Measurements from ENCODE around the gene UCHL1.
"Not testable (repeated sequence)": the region's sequence is repeated elsewhere in the genome, so short reads cannot be mapped to it uniquely, and the experiment has no call there.

UCHL1 gene

GRCh38 chr4:41245983-41246382 lies 10.7 kb upstream of the UCHL1 start:
- no peak overlapping the region for H3K9ac ChIP-seq (ENCODE audit: low read length)
- H3K27me3 ChIP-seq (ENCODE audit: control insufficient read depth, insufficient read depth, low read length), result no peaks in the 10 kb centered on the region
- no peaks in the 10 kb centered on the region for H3K36me3 ChIP-seq (ENCODE audit: control insufficient read depth, insufficient read depth, low read length)
- no peak overlapping the region for H3K4me3 ChIP-seq (ENCODE audit: low read length)
- H3K4me1 ChIP-seq (ENCODE audit: control insufficient read depth, insufficient read depth, low read length), result no peaks in the 10 kb centered on the region
- no peaks in the 10 kb centered on the region for H3K9me3 ChIP-seq (ENCODE audit: control insufficient read depth, low read length)

GRCh38 chr4:41256131-41256739 lies 493 bp upstream of the UCHL1 start:
- Histone ChIP-seq H3K9me3 (ENCODE audit: control insufficient read depth, low read length) (no peaks in the 10 kb centered on the region), H3K4me1 (ENCODE audit: control insufficient read depth, insufficient read depth, low read length) (peaks cover 5% of the 10 kb centered on the region), H3K27me3 (ENCODE audit: control insufficient read depth, insufficient read depth, low read length) (peaks cover 51% of the 10 kb centered on the region), H3K4me3 (ENCODE audit: low read length) (no peak overlapping the region), H3K36me3 (ENCODE audit: control insufficient read depth, insufficient read depth, low read length) (no peaks in the 10 kb centered on the region), H3K9ac (ENCODE audit: low read length) (no peak overlapping the region)

GRCh38 chr4:41257257-41257901 lies 651 bp downstream of the UCHL1 start:
- H3K36me3 ChIP-seq (ENCODE audit: control insufficient read depth, insufficient read depth, low read length), result no peaks in the 10 kb centered on the region
- peaks cover 5% of the 10 kb centered on the region for H3K4me1 ChIP-seq (ENCODE audit: control insufficient read depth, insufficient read depth, low read length)
- H3K9me3 ChIP-seq (ENCODE audit: control insufficient read depth, low read length), result no peaks in the 10 kb centered on the region
- H3K9ac ChIP-seq (ENCODE audit: low read length), result no peak overlapping the region
- peaks cover 54% of the 10 kb centered on the region for H3K27me3 ChIP-seq (ENCODE audit: control insufficient read depth, insufficient read depth, low read length)
- no peak overlapping the region for H3K4me3 ChIP-seq (ENCODE audit: low read length)

GRCh38 chr4:41257906-41258305 lies 1.2 kb downstream of the UCHL1 start:
- Histone ChIP-seq H3K9me3 (ENCODE audit: control insufficient read depth, low read length) (no peaks in the 10 kb centered on the region), H3K27me3 (ENCODE audit: control insufficient read depth, insufficient read depth, low read length) (peaks cover 54% of the 10 kb centered on the region), H3K36me3 (ENCODE audit: control insufficient read depth, insufficient read depth, low read length) (no peaks in the 10 kb centered on the region), H3K4me1 (ENCODE audit: control insufficient read depth, insufficient read depth, low read length) (peaks cover 5% of the 10 kb centered on the region), H3K4me3 (ENCODE audit: low read length) (no peak overlapping the region), H3K9ac (ENCODE audit: low read length) (no peak overlapping the region)

GRCh38 chr4:41258783-41259182 lies 2.1 kb downstream of the UCHL1 start:
- H3K9ac ChIP-seq (ENCODE audit: low read length), result no peak overlapping the region
- H3K4me3 ChIP-seq (ENCODE audit: low read length), result no peak overlapping the region
- H3K4me1 ChIP-seq (ENCODE audit: control insufficient read depth, insufficient read depth, low read length), result peaks cover 5% of the 10 kb centered on the region
- H3K36me3 ChIP-seq (ENCODE audit: control insufficient read depth, insufficient read depth, low read length), result no peaks in the 10 kb centered on the region
- H3K9me3 ChIP-seq (ENCODE audit: control insufficient read depth, low read length), result no peaks in the 10 kb centered on the region
- H3K27me3 ChIP-seq (ENCODE audit: control insufficient read depth, insufficient read depth, low read length), result peaks cover 54% of the 10 kb centered on the region

GRCh38 chr4:41260116-41260733 lies 3.5 kb downstream of the UCHL1 start:
- Histone ChIP-seq H3K36me3 (ENCODE audit: control insufficient read depth, insufficient read depth, low read length) (no peaks in the 10 kb centered on the region), H3K27me3 (ENCODE audit: control insufficient read depth, insufficient read depth, low read length) (peaks cover 52% of the 10 kb centered on the region), H3K9ac (ENCODE audit: low read length) (no peak overlapping the region), H3K4me3 (ENCODE audit: low read length) (no peak overlapping the region), H3K9me3 (ENCODE audit: control insufficient read depth, low read length) (no peaks in the 10 kb centered on the region), H3K4me1 (ENCODE audit: control insufficient read depth, insufficient read depth, low read length) (peaks cover 5% of the 10 kb centered on the region)

- no peak overlapping the region for H3K4me3 ChIP-seq (ENCODE audit: low read length)
- no peak overlapping the region for H3K9ac ChIP-seq (ENCODE audit: low read length)
- H3K4me1 ChIP-seq (ENCODE audit: control insufficient read depth, insufficient read depth, low read length), result peaks cover 5% of the 10 kb centered on the region
- H3K27me3 ChIP-seq (ENCODE audit: control insufficient read depth, insufficient read depth, low read length), result peaks cover 33% of the 10 kb centered on the region
- no peaks in the 10 kb centered on the region for H3K36me3 ChIP-seq (ENCODE audit: control insufficient read depth, insufficient read depth, low read length)
- H3K9me3 ChIP-seq (ENCODE audit: control insufficient read depth, low read length), result no peaks in the 10 kb centered on the region
Observed at GRCh38 chr4:41262198-41262597, 5.5 kb downstream of the UCHL1 start.

GRCh38 chr4:41264212-41264611 lies 7.5 kb downstream of the UCHL1 start:
- H3K4me1 ChIP-seq (ENCODE audit: control insufficient read depth, insufficient read depth, low read length), result no peaks in the 10 kb centered on the region
- H3K9ac ChIP-seq (ENCODE audit: low read length), result no peak overlapping the region
- no peaks in the 10 kb centered on the region for H3K9me3 ChIP-seq (ENCODE audit: control insufficient read depth, low read length)
- H3K27me3 ChIP-seq (ENCODE audit: control insufficient read depth, insufficient read depth, low read length), result peaks cover 19% of the 10 kb centered on the region
- H3K4me3 ChIP-seq (ENCODE audit: low read length), result no peak overlapping the region
- H3K36me3 ChIP-seq (ENCODE audit: control insufficient read depth, insufficient read depth, low read length), result no peaks in the 10 kb centered on the region

GRCh38 chr4:41267997-41268396 lies 11.3 kb downstream of the UCHL1 start:
- no peak overlapping the region for H3K4me3 ChIP-seq (ENCODE audit: low read length)
- no peaks in the 10 kb centered on the region for H3K9me3 ChIP-seq (ENCODE audit: control insufficient read depth, low read length)
- H3K4me1 ChIP-seq (ENCODE audit: control insufficient read depth, insufficient read depth, low read length), result no peaks in the 10 kb centered on the region
- no peak overlapping the region for H3K9ac ChIP-seq (ENCODE audit: low read length)
- no peaks in the 10 kb centered on the region for H3K27me3 ChIP-seq (ENCODE audit: control insufficient read depth, insufficient read depth, low read length)
- H3K36me3 ChIP-seq (ENCODE audit: control insufficient read depth, insufficient read depth, low read length), result no peaks in the 10 kb centered on the region

GRCh38 chr4:41268721-41269517 lies 12.2 kb downstream of the UCHL1 start:
- no peak overlapping the region for H3K9ac ChIP-seq (ENCODE audit: low read length)
- H3K27me3 ChIP-seq (ENCODE audit: control insufficient read depth, insufficient read depth, low read length), result no peaks in the 10 kb centered on the region
- H3K36me3 ChIP-seq (ENCODE audit: control insufficient read depth, insufficient read depth, low read length), result no peaks in the 10 kb centered on the region
- H3K9me3 ChIP-seq (ENCODE audit: control insufficient read depth, low read length), result no peaks in the 10 kb centered on the region
- no peaks in the 10 kb centered on the region for H3K4me1 ChIP-seq (ENCODE audit: control insufficient read depth, insufficient read depth, low read length)
- H3K4me3 ChIP-seq (ENCODE audit: low read length), result no peak overlapping the region

GRCh38 chr4:41269682-41270081 lies 13.0 kb downstream of the UCHL1 start:
- H3K9ac ChIP-seq (ENCODE audit: low read length), result no peak overlapping the region
- no peaks in the 10 kb centered on the region for H3K9me3 ChIP-seq (ENCODE audit: control insufficient read depth, low read length)
- H3K4me1 ChIP-seq (ENCODE audit: control insufficient read depth, insufficient read depth, low read length), result no peaks in the 10 kb centered on the region
- H3K27me3 ChIP-seq (ENCODE audit: control insufficient read depth, insufficient read depth, low read length), result no peaks in the 10 kb centered on the region
- H3K36me3 ChIP-seq (ENCODE audit: control insufficient read depth, insufficient read depth, low read length), result no peaks in the 10 kb centered on the region
- H3K4me3 ChIP-seq (ENCODE audit: low read length), result no peak overlapping the region

- H3K27me3 ChIP-seq (ENCODE audit: control insufficient read depth, insufficient read depth, low read length); H3K36me3 ChIP-seq (ENCODE audit: control insufficient read depth, insufficient read depth, low read length); H3K4me3 ChIP-seq (ENCODE audit: low read length); H3K9me3 ChIP-seq (ENCODE audit: control insufficient read depth, low read length); H3K9ac ChIP-seq (ENCODE audit: low read length); H3K4me1 ChIP-seq (ENCODE audit: control insufficient read depth, insufficient read depth, low read length): not testable (repeated sequence)
Observed at GRCh38 chr4:41275931-41276330, 19.2 kb downstream of the UCHL1 start.

Data from mucosa of stomach (tissue), 1 donor.